CD8-positive, alpha-beta memory T cell (primary cell): Measurements from ENCODE around the gene SYNE1. TPM values are rescaled to one million over a fixed set of nuclear protein-coding genes. Genes with fewer than 3 reads are reported as not detected.

Source experiments
- CTCF ChIA-PET: fragments of 350-600 bp; sonication (Branson Sonifier 250); formaldehyde crosslinking; loops from one replicate; lab custom pipeline; 2021; ENCODE audit warnings: antibody characterized with exemption; lab: Charles Lee
- POLR2A ChIA-PET: fragments of 350-600 bp; sonication (Branson Sonifier 250); formaldehyde crosslinking; loops from one replicate; lab custom pipeline; 2021; ENCODE audit warnings: antibody characterized with exemption; lab: Charles Lee
- DNase-seq, 5 donors: peaks; one replicate each; pipeline versions ENCODE4 v3.0.0 to v3.0.0-alpha.2; 2020 to 2022; ENCODE audit warnings: mixed read lengths in 1 of 5
- H3K27ac ChIP-seq: one replicate; pipeline ENCODE4 v1.7.0; 2013; ENCODE audit warnings: low read depth, mild to moderate bottlenecking, low read length, moderate library complexity
- H3K27me3 ChIP-seq: 2 replicates; pipeline ENCODE4 v1.7.0; 2013; ENCODE audit warnings: low read length, mild to moderate bottlenecking; ENCODE audit not compliant: insufficient read depth, poor library complexity, severe bottlenecking
- H3K36me3 ChIP-seq: 2 replicates; pipeline ENCODE4 v1.7.0; 2013; ENCODE audit warnings: mild to moderate bottlenecking, low read length, moderate library complexity; ENCODE audit not compliant: insufficient read depth
- H3K4me1 ChIP-seq: 2 replicates; pipeline ENCODE4 v1.7.0; 2013; ENCODE audit warnings: mild to moderate bottlenecking, low read length, moderate library complexity; ENCODE audit not compliant: insufficient read depth
- H3K4me3 ChIP-seq: 2 replicates; pipeline ENCODE4 v1.7.0; 2013; ENCODE audit warnings: mild to moderate bottlenecking, low read length
- H3K9me3 ChIP-seq: 2 replicates; pipeline ENCODE4 v1.7.0; 2013; ENCODE audit warnings: mild to moderate bottlenecking, low read length
- H3K27ac Mint-ChIP-seq, 8 donors: one replicate each; pipeline ENCODE4 v1.8.0; 2020 to 2021; ENCODE audit warnings: mixed read lengths in 8 of 8, mild to moderate bottlenecking in 6 of 8, inconsistent platforms in 3 of 8, moderate library complexity in 3 of 8
- H3K27me3 Mint-ChIP-seq, 2 donors: one replicate each; pipeline ENCODE4 v1.8.0; 2020 to 2021; ENCODE audit warnings: mixed read lengths in 2 of 2, mild to moderate bottlenecking in 1 of 2, moderate library complexity in 1 of 2
- H3K36me3 Mint-ChIP-seq, 3 donors: one replicate each; pipeline ENCODE4 v1.8.0; 2020 to 2021; ENCODE audit warnings: mixed read lengths in 3 of 3, inconsistent platforms in 1 of 3, mild to moderate bottlenecking in 1 of 3
- H3K4me1 Mint-ChIP-seq, 3 donors: one replicate each; pipeline ENCODE4 v1.8.0; 2020 to 2021; ENCODE audit warnings: mixed read lengths in 3 of 3, inconsistent platforms in 1 of 3, mild to moderate bottlenecking in 1 of 3
- H3K4me3 Mint-ChIP-seq, 7 donors: one replicate each; pipeline ENCODE4 v1.8.0; 2020 to 2021; ENCODE audit warnings: mixed read lengths in 7 of 7, mild to moderate bottlenecking in 6 of 7, moderate library complexity in 4 of 7, inconsistent platforms in 2 of 7
- H3K9me3 Mint-ChIP-seq, 5 donors: one replicate each; pipeline ENCODE4 v1.8.0; 2020 to 2022; ENCODE audit warnings: mixed read lengths in 5 of 5, mild to moderate bottlenecking in 3 of 5, moderate library complexity in 2 of 5, inconsistent platforms in 1 of 5
- polyA plus RNA-seq: library from polyadenylated mRNA; unstranded; fragments of 300-500 nt; fragmentation: Illumina TruSeq; gene quantifications from one replicate; pipeline ENCODE4 v1.2.3, GENCODE V29; 2021
- total RNA-seq, 2 experiments: library from RNA; stranded (reverse); gene quantifications; one replicate each; pipeline ENCODE4 v1.2.3, GENCODE V29; 2021

Gene SYNE1
- total and polyA plus RNA-seq, 3 experiments from 2014 or later, result 41.0 to 79.0 (median 48.4) TPM

DNA sequence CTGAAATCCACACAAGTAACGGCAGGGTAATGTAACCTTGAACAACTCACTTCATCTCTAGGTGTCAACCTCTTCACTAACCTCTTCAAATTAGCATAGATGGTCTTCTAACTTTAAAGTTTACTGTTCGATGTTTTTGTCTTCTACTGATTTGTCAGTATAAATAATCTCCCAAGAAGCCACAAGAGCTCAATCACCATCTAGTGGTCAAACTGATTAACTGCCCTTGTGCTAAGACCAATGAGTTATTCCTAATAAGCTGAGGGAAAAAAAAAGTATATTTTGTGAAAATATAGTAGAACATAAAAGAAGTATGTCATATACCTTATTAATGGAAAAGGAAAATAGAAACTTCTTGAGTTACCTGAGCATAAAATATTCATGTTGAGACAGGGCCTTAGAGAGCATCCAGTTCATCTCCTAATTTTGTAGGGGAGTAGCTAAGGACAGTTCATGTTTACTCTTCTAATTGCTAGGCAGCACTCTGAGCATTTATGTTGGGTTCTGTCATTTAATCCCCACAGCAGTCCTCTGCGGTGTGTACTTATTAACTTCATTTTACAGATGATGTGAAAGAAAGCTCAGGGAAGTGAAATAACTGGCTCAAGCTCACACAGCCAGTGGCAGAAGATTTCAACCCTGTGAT is 512.6 kb downstream of the SYNE1 start:
- no peak overlapping the region for H3K4me3 Mint-ChIP-seq
- peak overlapping the region in 4 of 8 donors; percentile 5 to 69 (median 48) for H3K27ac Mint-ChIP-seq
- Histone ChIP-seq H3K9me3 (no peaks in the 10 kb centered on the region), H3K4me3 (no peak overlapping the region), H3K27me3 (no peaks in the 10 kb centered on the region), H3K27ac (no peak overlapping the region), H3K4me1 (no peaks in the 10 kb centered on the region), H3K36me3 (peaks cover 54% of the 10 kb centered on the region)
- CTCF ChIA-PET, result interaction anchor here (1.2 to 2.6 kb wide), 2 partner anchors 358 to 434 kb away, joined by 4 to 8 read pairs; no protein-coding TSS in a partner anchor
- H3K27me3 Mint-ChIP-seq, result peaks cover 0 to 3% of the 10 kb centered on the region in 2 donors
- peaks cover 23 to 99% (median 45%) of the 10 kb centered on the region in 3 donors for H3K36me3 Mint-ChIP-seq
- peaks cover 0 to 2% (median 0%) of the 10 kb centered on the region in 5 donors for H3K9me3 Mint-ChIP-seq
- peak in 1 of 5 donors; percentile 3 for DNase-seq
- H3K4me1 Mint-ChIP-seq, result peaks cover 0 to 4% (median 2%) of the 10 kb centered on the region in 3 donors
- POLR2A ChIA-PET, result no interaction called here

- H3K27me3 Mint-ChIP-seq, result peaks cover 0 to 5% of the 10 kb centered on the region in 2 donors
- CTCF ChIA-PET, result no interaction called here
- no peak overlapping the region for H3K4me3 Mint-ChIP-seq
- H3K27ac ChIP-seq, result no peak overlapping the region
- no peaks in the 10 kb centered on the region for H3K4me1 ChIP-seq
- H3K36me3 Mint-ChIP-seq, result peaks cover 29 to 94% (median 39%) of the 10 kb centered on the region in 3 donors
- no peak for DNase-seq
- H3K9me3 ChIP-seq, result no peaks in the 10 kb centered on the region
- POLR2A ChIA-PET, result no interaction called here
- H3K27ac Mint-ChIP-seq, result no peak overlapping the region
- H3K36me3 ChIP-seq, result peaks cover 42% of the 10 kb centered on the region
- no peak overlapping the region for H3K4me3 ChIP-seq
- H3K4me1 Mint-ChIP-seq, result peaks cover 1 to 6% (median 2%) of the 10 kb centered on the region in 3 donors
- peaks cover 0 to 5% (median 0%) of the 10 kb centered on the region in 5 donors for H3K9me3 Mint-ChIP-seq
- H3K27me3 ChIP-seq, result no peaks in the 10 kb centered on the region
These were observed 514.1 kb downstream of the SYNE1 start for GRCh38 chr6:152123076-152123475.

- Histone ChIP-seq H3K27ac (no peak overlapping the region), H3K4me3 (no peak overlapping the region), H3K4me1 (no peaks in the 10 kb centered on the region), H3K36me3 (peaks cover 37% of the 10 kb centered on the region), H3K27me3 (no peaks in the 10 kb centered on the region), H3K9me3 (no peaks in the 10 kb centered on the region)
- Mint-ChIP-seq H3K4me1 (peaks cover 2 to 11% (median 8%) of the 10 kb centered on the region in 3 donors), H3K4me3 (no peak overlapping the region), H3K27me3 (peaks cover 0 to 5% of the 10 kb centered on the region in 2 donors), H3K27ac (peak overlapping the region in 1 of 8 donors; percentile 13), H3K36me3 (peaks cover 31 to 89% (median 37%) of the 10 kb centered on the region in 3 donors), H3K9me3 (peaks cover 0 to 5% (median 0%) of the 10 kb centered on the region in 5 donors)
- ChIA-PET POLR2A (no interaction called here), CTCF (no interaction called here)
- no peak for DNase-seq
These were observed 514.7 kb downstream of the SYNE1 start for GRCh38 chr6:152122434-152122833.

DNA sequence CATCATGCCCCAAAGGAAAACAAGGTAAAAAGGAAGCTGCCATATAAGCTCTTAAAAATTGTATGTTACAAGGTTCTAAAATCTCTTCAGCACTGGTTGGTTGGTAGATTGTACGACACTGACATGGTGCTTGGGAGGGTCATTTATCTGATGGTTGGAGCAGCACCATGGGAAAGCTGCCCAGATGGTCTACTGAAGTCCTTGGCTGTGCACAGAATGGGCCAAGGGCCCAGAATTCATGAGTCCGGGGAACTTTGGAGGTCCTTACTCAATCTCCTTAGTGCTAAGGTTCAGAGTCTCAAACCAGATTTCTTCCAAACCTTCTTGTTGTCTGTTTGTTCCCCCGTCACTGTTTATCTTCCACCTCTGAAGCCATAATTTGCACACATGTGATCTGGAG is 515.3 kb downstream of the SYNE1 start:
- Histone ChIP-seq H3K27me3 (no peaks in the 10 kb centered on the region), H3K9me3 (no peaks in the 10 kb centered on the region), H3K4me1 (no peaks in the 10 kb centered on the region), H3K4me3 (no peak overlapping the region), H3K36me3 (peaks cover 36% of the 10 kb centered on the region), H3K27ac (no peak overlapping the region)
- Mint-ChIP-seq H3K4me3 (no peak overlapping the region), H3K27me3 (peaks cover 0 to 5% of the 10 kb centered on the region in 2 donors), H3K27ac (no peak overlapping the region), H3K36me3 (peaks cover 31 to 83% (median 37%) of the 10 kb centered on the region in 3 donors), H3K9me3 (peaks cover 0 to 5% (median 0%) of the 10 kb centered on the region in 5 donors), H3K4me1 (peaks cover 2 to 11% (median 9%) of the 10 kb centered on the region in 3 donors)
- CTCF ChIA-PET, result no interaction called here
- no peak for DNase-seq
- POLR2A ChIA-PET, result no interaction called here

DNA sequence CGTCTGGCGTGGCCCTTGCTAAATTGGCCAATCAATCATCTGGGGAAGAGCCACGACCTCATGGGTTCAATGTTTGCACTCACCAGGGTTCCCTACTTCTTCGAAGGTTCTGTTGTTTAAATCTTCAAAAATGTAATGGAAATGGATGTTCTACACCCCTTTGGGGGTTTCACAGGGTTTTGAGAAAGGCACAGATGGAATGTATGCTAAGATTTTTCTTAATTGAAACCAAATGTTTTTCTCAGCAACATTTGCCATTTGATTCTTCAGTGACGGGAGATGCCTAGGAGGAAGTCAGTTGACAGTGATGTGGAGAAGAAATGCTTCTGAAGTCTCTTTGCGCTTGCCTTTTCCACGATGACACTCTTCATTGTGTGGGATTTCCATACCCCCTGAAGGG is 517.3 kb downstream of the SYNE1 start:
- Mint-ChIP-seq H3K27ac (peak overlapping the region in 4 of 8 donors; percentile 17 to 49 (median 34)), H3K4me1 (peaks cover 2 to 9% (median 8%) of the 10 kb centered on the region in 3 donors), H3K27me3 (peaks cover 0 to 5% of the 10 kb centered on the region in 2 donors), H3K36me3 (peaks cover 31 to 63% (median 34%) of the 10 kb centered on the region in 3 donors), H3K4me3 (no peak overlapping the region), H3K9me3 (peaks cover 0 to 5% (median 0%) of the 10 kb centered on the region in 5 donors)
- H3K4me3 ChIP-seq, result no peak overlapping the region
- no peaks in the 10 kb centered on the region for H3K4me1 ChIP-seq
- H3K27me3 ChIP-seq, result no peaks in the 10 kb centered on the region
- H3K27ac ChIP-seq, result no peak overlapping the region
- DNase-seq, result no peak
- CTCF ChIA-PET, result no interaction called here
- POLR2A ChIA-PET, result no interaction called here
- H3K36me3 ChIP-seq, result peaks cover 33% of the 10 kb centered on the region
- no peaks in the 10 kb centered on the region for H3K9me3 ChIP-seq

GRCh38 chr6:152118678-152119077 is 518.5 kb downstream of the SYNE1 start:
- DNase-seq, result no peak
- peaks cover under 1 to 9% (median 8%) of the 10 kb centered on the region in 3 donors for H3K4me1 Mint-ChIP-seq
- Histone ChIP-seq H3K4me3 (no peak overlapping the region), H3K9me3 (no peaks in the 10 kb centered on the region), H3K36me3 (peaks cover 30% of the 10 kb centered on the region), H3K27ac (no peak overlapping the region), H3K27me3 (no peaks in the 10 kb centered on the region), H3K4me1 (no peaks in the 10 kb centered on the region)
- peaks cover 28 to 51% (median 31%) of the 10 kb centered on the region in 3 donors for H3K36me3 Mint-ChIP-seq
- ChIA-PET CTCF (no interaction called here), POLR2A (no interaction called here)
- H3K27ac Mint-ChIP-seq, result no peak overlapping the region
- H3K4me3 Mint-ChIP-seq, result no peak overlapping the region
- H3K9me3 Mint-ChIP-seq, result peaks cover 0 to 5% (median 0%) of the 10 kb centered on the region in 5 donors
- H3K27me3 Mint-ChIP-seq, result peaks cover 0 to 5% of the 10 kb centered on the region in 2 donors

DNA sequence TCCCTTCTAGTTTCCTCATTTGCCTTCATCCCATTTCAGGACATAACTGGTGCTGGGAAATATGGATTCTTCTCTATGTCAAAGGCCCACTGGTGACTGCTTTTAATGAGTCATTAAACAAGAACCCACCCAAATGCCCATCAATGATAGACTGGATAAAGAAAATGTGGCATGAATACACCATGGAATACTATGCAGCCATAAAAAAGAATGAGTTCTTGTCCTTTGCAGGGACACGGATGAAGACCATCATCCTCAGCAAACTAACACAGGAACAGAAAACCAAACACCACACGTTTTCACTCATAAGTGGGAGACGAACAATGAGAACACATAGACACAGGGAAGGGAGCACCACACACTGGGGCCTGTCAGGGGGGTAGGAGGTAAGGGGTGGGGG is 518.9 kb downstream of the SYNE1 start:
- H3K9me3 Mint-ChIP-seq, result peaks cover 0 to 5% (median 0%) of the 10 kb centered on the region in 5 donors
- ChIA-PET POLR2A (no interaction called here), CTCF (no interaction called here)
- no peak for DNase-seq
- peaks cover 0 to 9% (median 8%) of the 10 kb centered on the region in 3 donors for H3K4me1 Mint-ChIP-seq
- Histone ChIP-seq H3K27ac (no peak overlapping the region), H3K4me1 (no peaks in the 10 kb centered on the region), H3K27me3 (no peaks in the 10 kb centered on the region), H3K4me3 (no peak overlapping the region), H3K9me3 (no peaks in the 10 kb centered on the region), H3K36me3 (peaks cover 30% of the 10 kb centered on the region)
- H3K27ac Mint-ChIP-seq, result peak overlapping the region in 4 of 8 donors; percentile 4 to 80 (median 43)
- no peak overlapping the region for H3K4me3 Mint-ChIP-seq
- H3K36me3 Mint-ChIP-seq, result peaks cover 28 to 47% (median 31%) of the 10 kb centered on the region in 3 donors
- peaks cover 0 to 5% of the 10 kb centered on the region in 2 donors for H3K27me3 Mint-ChIP-seq
